ENCODE data around the gene NACAD.

DNA sequence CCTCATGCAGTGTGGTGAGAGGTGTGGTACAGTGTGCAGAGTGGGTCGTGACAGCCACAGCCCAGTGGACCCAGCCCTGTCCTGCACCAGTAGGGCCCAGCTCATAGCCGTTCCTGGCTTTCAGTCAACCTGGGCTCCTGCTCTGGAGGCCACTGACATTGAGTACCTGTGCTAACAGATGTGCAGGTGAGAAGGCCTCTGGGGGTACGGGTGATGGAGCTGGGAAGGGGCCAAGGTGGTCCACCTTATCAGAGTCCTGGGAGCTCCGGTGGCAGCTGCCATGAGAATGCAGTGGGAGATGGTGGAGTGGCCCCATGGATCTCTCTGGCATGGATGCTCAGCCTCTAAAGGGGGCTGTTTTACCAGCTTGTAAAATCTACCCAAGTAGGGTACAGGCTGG is 28.8 kb upstream of the NACAD start:
- TF ChIP-seq CTCF (IDR thresholded peaks at IDR 0.05) = no peak
- TF ChIP-seq ZFX (IDR thresholded peaks at IDR 0.05; ENCODE audit: borderline replicate concordance) = no peak
